ENCODE measurements around the gene TRAF2.

DNA sequence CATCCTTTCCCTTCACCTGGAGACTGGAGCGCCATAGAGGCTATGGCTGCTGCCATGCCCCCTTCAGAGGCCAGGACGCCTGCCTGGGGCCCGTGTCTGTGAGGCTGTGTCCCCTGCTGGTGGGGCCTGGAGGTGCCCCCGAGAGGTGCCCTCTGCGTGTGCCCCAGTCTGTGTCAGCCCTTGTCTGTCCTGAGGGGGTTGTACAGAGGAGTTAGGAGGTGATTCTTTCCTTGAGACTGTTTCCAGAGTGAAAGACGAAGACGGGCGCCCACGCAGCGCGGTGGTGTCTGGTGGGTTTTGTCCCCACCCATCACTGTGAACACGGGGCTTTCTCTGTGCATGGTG is 24.6 kb downstream of the TRAF2 start:
- TF ChIP-seq, protein P1, sequence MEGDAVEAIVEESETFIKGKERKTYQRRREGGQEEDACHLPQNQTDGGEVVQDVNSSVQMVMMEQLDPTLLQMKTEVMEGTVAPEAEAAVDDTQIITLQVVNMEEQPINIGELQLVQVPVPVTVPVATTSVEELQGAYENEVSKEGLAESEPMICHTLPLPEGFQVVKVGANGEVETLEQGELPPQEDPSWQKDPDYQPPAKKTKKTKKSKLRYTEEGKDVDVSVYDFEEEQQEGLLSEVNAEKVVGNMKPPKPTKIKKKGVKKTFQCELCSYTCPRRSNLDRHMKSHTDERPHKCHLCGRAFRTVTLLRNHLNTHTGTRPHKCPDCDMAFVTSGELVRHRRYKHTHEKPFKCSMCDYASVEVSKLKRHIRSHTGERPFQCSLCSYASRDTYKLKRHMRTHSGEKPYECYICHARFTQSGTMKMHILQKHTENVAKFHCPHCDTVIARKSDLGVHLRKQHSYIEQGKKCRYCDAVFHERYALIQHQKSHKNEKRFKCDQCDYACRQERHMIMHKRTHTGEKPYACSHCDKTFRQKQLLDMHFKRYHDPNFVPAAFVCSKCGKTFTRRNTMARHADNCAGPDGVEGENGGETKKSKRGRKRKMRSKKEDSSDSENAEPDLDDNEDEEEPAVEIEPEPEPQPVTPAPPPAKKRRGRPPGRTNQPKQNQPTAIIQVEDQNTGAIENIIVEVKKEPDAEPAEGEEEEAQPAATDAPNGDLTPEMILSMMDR (IDR thresholded peaks at IDR 0.05), result no peak
- TF ChIP-seq POLR2A (IDR thresholded peaks at IDR 0.05), result no peak

All from stomach (tissue), 4 donors.